ENCODE results near the gene IKZF1.

The IKZF1 gene

GRCh38 chr7:50371551-50372021 is 67.1 kb downstream of the IKZF1 start:
- Histone ChIP-seq H3K36me3 (ENCODE audit: insufficient read depth, low read length) (no peaks in the 10 kb centered on the region), H3K9me3 (ENCODE audit: low read depth, low read length) (no peaks in the 10 kb centered on the region), H3K9ac (ENCODE audit: insufficient read length) (no peak overlapping the region), H3K27ac (no peak overlapping the region), H3K4me3 (no peak overlapping the region)
- TF ChIP-seq POLR2AphosphoS5 (IDR thresholded peaks at IDR 0.05; ENCODE audit: borderline replicate concordance, low read depth, low read length) (no peak), EZH2 (IDR thresholded peaks at IDR 0.05) (no peak), FOXP2 (optimal IDR thresholded peaks at IDR 0.05; ENCODE audit: control extremely low read depth, extremely low read length, insufficient read depth) (no peak)
- no peak for DNase-seq (ENCODE audit: low read depth, low spot score)

GRCh38 chr7:50372923-50373322 is 68.4 kb downstream of the IKZF1 start:
- no peak overlapping the region for H3K9ac ChIP-seq (ENCODE audit: insufficient read length)
- H3K27ac ChIP-seq, result no peak overlapping the region
- H3K36me3 ChIP-seq (ENCODE audit: insufficient read depth, low read length), result no peaks in the 10 kb centered on the region
- no peak overlapping the region for H3K4me3 ChIP-seq
- DNase-seq (ENCODE audit: low read depth, low spot score), result no peak
- no peaks in the 10 kb centered on the region for H3K9me3 ChIP-seq (ENCODE audit: low read depth, low read length)
- TF ChIP-seq POLR2AphosphoS5 (IDR thresholded peaks at IDR 0.05; ENCODE audit: borderline replicate concordance, low read depth, low read length) (no peak), FOXP2 (optimal IDR thresholded peaks at IDR 0.05; ENCODE audit: control extremely low read depth, extremely low read length, insufficient read depth) (no peak), EZH2 (IDR thresholded peaks at IDR 0.05) (no peak)

- no peak for DNase-seq (ENCODE audit: low read depth, low spot score)
- no peaks in the 10 kb centered on the region for H3K9me3 ChIP-seq (ENCODE audit: low read depth, low read length)
- TF ChIP-seq FOXP2 (optimal IDR thresholded peaks at IDR 0.05; ENCODE audit: control extremely low read depth, extremely low read length, insufficient read depth), result no peak
- no peak for TF ChIP-seq EZH2 (IDR thresholded peaks at IDR 0.05)
- TF ChIP-seq POLR2AphosphoS5 (IDR thresholded peaks at IDR 0.05; ENCODE audit: borderline replicate concordance, low read depth, low read length), result no peak
- H3K27ac ChIP-seq, result no peak overlapping the region
- no peak overlapping the region for H3K4me3 ChIP-seq
- no peak overlapping the region for H3K9ac ChIP-seq (ENCODE audit: insufficient read length)
- no peaks in the 10 kb centered on the region for H3K36me3 ChIP-seq (ENCODE audit: insufficient read depth, low read length)
Measured at GRCh38 chr7:50376056-50376820, 71.7 kb downstream of the IKZF1 start.

DNA sequence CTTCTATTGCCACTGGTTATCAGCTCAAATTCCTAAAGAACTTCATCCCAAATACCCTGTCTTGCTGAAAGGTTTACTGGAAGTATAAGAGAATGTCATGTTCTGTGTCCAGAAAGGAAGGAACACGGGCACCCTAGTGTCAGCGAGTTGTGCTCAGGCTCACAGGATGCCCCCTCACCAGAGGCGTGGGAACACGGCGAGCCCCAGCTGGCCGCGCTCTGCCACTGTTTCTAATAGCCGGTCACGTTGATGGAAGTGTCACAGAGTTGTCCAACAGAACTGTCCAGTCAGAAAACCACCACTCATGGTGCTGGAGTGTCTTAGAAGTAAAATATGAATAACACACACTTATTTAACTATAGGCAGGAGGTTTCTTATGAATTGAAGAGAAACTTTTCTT is 72.8 kb downstream of the IKZF1 start:
- Histone ChIP-seq H3K36me3 (ENCODE audit: insufficient read depth, low read length) (no peaks in the 10 kb centered on the region), H3K27ac (no peak overlapping the region), H3K9ac (ENCODE audit: insufficient read length) (no peak overlapping the region), H3K4me3 (no peak overlapping the region), H3K9me3 (ENCODE audit: low read depth, low read length) (no peaks in the 10 kb centered on the region)
- TF ChIP-seq FOXP2 (optimal IDR thresholded peaks at IDR 0.05; ENCODE audit: control extremely low read depth, extremely low read length, insufficient read depth) (no peak), EZH2 (IDR thresholded peaks at IDR 0.05) (no peak)
- DNase-seq (ENCODE audit: low read depth, low spot score), result no peak

DNA sequence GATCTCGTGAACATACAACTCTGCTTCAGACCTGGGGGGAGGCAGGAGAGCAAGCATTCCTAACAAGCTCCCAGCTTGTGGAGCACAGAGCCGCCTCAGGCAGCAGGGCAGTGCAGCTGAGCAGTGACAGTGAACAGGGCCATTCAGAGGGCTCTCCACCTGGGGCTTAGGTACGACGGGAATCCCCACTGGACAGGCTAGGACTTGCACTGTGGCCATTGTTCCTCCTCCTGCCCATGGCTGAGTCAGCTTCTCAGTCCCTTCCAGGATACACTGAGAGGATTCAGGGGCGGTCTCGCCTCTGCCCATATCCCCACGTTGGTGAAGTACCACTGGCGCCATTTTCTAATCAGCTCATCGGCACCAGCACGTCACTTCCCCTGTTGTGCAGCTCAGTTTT is 74.6 kb downstream of the IKZF1 start:
- DNase-seq (ENCODE audit: low read depth, low spot score), result no peak
- no peaks in the 10 kb centered on the region for H3K9me3 ChIP-seq (ENCODE audit: low read depth, low read length)
- no peak overlapping the region for H3K27ac ChIP-seq
- TF ChIP-seq EZH2 (IDR thresholded peaks at IDR 0.05), result no peak
- no peak for TF ChIP-seq FOXP2 (optimal IDR thresholded peaks at IDR 0.05; ENCODE audit: control extremely low read depth, extremely low read length, insufficient read depth)
- TF ChIP-seq POLR2AphosphoS5 (IDR thresholded peaks at IDR 0.05; ENCODE audit: borderline replicate concordance, low read depth, low read length), result no peak
- H3K36me3 ChIP-seq (ENCODE audit: insufficient read depth, low read length), result no peaks in the 10 kb centered on the region
- no peak overlapping the region for H3K9ac ChIP-seq (ENCODE audit: insufficient read length)
- H3K4me3 ChIP-seq, result no peak overlapping the region

DNA sequence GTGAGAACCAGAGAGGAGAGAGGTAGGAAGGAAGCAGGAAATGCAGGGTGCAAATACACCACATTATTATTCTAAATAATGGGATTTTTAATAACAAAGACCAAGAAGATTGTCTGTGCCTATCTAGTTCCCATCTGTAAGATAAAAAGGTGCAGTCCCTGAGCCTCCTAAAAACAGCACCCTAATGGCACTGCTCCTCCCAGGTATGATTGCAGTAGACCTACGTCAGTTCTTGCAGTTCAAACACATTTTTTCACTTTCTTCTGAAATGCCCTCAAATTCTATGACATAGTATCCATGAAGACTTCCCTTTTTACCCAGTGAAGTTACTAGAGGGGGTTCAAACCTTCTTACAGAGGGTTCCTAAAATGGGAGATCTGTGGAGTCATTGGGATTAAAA is 75.0 kb downstream of the IKZF1 start:
- no peak overlapping the region for H3K27ac ChIP-seq
- TF ChIP-seq EZH2 (IDR thresholded peaks at IDR 0.05), result no peak
- no peak for TF ChIP-seq POLR2AphosphoS5 (IDR thresholded peaks at IDR 0.05; ENCODE audit: borderline replicate concordance, low read depth, low read length)
- no peak for TF ChIP-seq FOXP2 (optimal IDR thresholded peaks at IDR 0.05; ENCODE audit: control extremely low read depth, extremely low read length, insufficient read depth)
- no peak overlapping the region for H3K9ac ChIP-seq (ENCODE audit: insufficient read length)
- DNase-seq (ENCODE audit: low read depth, low spot score), result no peak
- no peaks in the 10 kb centered on the region for H3K9me3 ChIP-seq (ENCODE audit: low read depth, low read length)
- H3K4me3 ChIP-seq, result no peak overlapping the region
- no peaks in the 10 kb centered on the region for H3K36me3 ChIP-seq (ENCODE audit: insufficient read depth, low read length)

DNA sequence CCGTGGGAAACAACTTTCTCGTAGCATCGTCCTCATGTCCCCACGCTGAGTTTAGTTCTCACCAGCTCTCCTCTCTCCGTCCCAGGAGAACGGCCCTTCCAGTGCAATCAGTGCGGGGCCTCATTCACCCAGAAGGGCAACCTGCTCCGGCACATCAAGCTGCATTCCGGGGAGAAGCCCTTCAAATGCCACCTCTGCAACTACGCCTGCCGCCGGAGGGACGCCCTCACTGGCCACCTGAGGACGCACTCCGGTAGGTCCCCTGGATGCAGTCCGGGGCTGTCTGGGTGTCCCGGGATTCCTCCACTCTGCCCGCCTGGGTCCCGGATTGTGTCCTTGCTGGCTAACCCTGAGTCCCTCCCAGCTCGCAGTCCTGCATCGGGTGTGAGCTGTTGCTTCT is 77.9 kb downstream of the IKZF1 start:
- no peaks in the 10 kb centered on the region for H3K36me3 ChIP-seq (ENCODE audit: insufficient read depth, low read length)
- no peak for DNase-seq (ENCODE audit: low read depth, low spot score)
- no peak overlapping the region for H3K4me3 ChIP-seq
- no peaks in the 10 kb centered on the region for H3K9me3 ChIP-seq (ENCODE audit: low read depth, low read length)
- H3K9ac ChIP-seq (ENCODE audit: insufficient read length), result no peak overlapping the region
- no peak overlapping the region for H3K27ac ChIP-seq
- TF ChIP-seq FOXP2 (optimal IDR thresholded peaks at IDR 0.05; ENCODE audit: control extremely low read depth, extremely low read length, insufficient read depth) (no peak), EZH2 (IDR thresholded peaks at IDR 0.05) (no peak), POLR2AphosphoS5 (IDR thresholded peaks at IDR 0.05; ENCODE audit: borderline replicate concordance, low read depth, low read length) (no peak)

GRCh38 chr7:50387351-50387750 is 82.8 kb downstream of the IKZF1 start:
- Histone ChIP-seq H3K4me3 (no peak overlapping the region), H3K9me3 (ENCODE audit: low read depth, low read length) (no peaks in the 10 kb centered on the region), H3K9ac (ENCODE audit: insufficient read length) (no peak overlapping the region), H3K36me3 (ENCODE audit: insufficient read depth, low read length) (no peaks in the 10 kb centered on the region), H3K27ac (no peak overlapping the region)
- DNase-seq (ENCODE audit: low read depth, low spot score), result no peak
- TF ChIP-seq FOXP2 (optimal IDR thresholded peaks at IDR 0.05; ENCODE audit: control extremely low read depth, extremely low read length, insufficient read depth) (no peak), POLR2AphosphoS5 (IDR thresholded peaks at IDR 0.05; ENCODE audit: borderline replicate concordance, low read depth, low read length) (no peak), EZH2 (IDR thresholded peaks at IDR 0.05) (no peak)

DNA sequence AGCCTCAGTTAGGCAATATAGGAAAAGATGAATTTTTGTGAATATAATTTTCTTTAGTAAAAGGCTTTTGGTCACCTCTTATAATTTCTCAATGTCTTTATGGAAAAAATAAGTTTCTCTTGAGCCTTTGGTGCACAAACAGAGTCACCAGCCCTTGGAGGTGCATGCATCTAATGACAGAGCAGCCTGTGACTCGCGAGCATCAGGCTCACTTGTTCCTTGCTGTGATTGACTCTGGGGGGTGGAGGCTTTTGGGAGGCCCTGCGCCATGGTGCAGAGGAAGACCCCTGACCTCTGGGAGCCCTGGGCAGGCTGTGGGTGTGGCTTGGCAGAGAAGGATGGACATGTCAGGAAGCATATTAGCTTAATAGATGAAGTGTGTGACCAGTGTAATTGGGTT is 85.4 kb downstream of the IKZF1 start:
- TF ChIP-seq EZH2 (IDR thresholded peaks at IDR 0.05) (no peak), FOXP2 (optimal IDR thresholded peaks at IDR 0.05; ENCODE audit: control extremely low read depth, extremely low read length, insufficient read depth) (no peak), POLR2AphosphoS5 (IDR thresholded peaks at IDR 0.05; ENCODE audit: borderline replicate concordance, low read depth, low read length) (no peak)
- H3K36me3 ChIP-seq (ENCODE audit: insufficient read depth, low read length), result no peaks in the 10 kb centered on the region
- H3K4me3 ChIP-seq, result no peak overlapping the region
- H3K9ac ChIP-seq (ENCODE audit: insufficient read length), result no peak overlapping the region
- DNase-seq (ENCODE audit: low read depth, low spot score), result no peak
- no peak overlapping the region for H3K27ac ChIP-seq
- no peaks in the 10 kb centered on the region for H3K9me3 ChIP-seq (ENCODE audit: low read depth, low read length)
